GM10266 (cell line): ENCODE measurements around the gene KIF26B.

Experiments
- DNase-seq: peaks from one replicate; pipeline ENCODE4 v3.0.0; 2012; ENCODE audit errors: extremely low spot score
- TF ChIP-seq, protein P1 (sequence below): IDR thresholded peaks from 2 replicates; pipeline ENCODE4 v1.5.1; 2012; ENCODE audit warnings: mild to moderate bottlenecking, low read depth; ENCODE audit not compliant: control insufficient read depth, insufficient read depth; ENCODE audit errors: missing control alignments

KIF26B gene

DNA sequence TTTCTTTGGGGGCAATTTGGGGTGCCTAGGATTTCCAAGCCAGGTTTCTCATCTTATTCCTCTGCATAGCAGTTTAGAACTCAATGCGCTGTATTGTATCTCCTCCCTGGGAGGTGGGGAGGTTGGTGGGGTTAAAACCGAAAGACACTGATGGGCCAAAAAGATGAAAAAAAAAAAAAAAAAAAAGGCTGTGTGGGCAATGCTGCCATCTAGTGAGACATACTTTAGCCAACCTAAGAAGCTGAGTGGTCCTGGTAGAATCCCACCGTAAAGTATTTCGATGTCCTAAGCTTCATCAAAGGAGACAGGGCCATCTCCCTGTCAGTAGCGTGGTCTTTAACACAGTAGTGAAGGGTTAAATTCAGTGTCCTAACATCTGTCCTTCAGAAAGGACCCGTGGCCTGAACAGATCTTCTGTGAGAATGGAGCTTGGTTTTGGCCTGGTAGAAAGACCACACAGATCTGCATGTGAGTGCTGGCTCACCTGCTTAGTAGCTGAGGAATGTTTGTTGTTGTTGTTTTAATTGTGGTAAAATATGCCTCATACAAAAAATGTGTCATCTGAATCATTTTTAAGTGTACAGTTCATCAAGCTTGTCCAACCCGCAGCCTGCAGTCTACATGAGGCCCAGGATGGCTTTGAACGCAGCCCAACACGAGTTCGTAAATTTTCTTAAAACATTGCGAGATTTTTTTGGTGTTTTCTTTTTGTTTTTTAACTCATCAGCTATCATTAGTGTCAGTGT, 226.2 kb downstream of the KIF26B start:
- DNase-seq: no peak
- TF ChIP-seq, protein P1, sequence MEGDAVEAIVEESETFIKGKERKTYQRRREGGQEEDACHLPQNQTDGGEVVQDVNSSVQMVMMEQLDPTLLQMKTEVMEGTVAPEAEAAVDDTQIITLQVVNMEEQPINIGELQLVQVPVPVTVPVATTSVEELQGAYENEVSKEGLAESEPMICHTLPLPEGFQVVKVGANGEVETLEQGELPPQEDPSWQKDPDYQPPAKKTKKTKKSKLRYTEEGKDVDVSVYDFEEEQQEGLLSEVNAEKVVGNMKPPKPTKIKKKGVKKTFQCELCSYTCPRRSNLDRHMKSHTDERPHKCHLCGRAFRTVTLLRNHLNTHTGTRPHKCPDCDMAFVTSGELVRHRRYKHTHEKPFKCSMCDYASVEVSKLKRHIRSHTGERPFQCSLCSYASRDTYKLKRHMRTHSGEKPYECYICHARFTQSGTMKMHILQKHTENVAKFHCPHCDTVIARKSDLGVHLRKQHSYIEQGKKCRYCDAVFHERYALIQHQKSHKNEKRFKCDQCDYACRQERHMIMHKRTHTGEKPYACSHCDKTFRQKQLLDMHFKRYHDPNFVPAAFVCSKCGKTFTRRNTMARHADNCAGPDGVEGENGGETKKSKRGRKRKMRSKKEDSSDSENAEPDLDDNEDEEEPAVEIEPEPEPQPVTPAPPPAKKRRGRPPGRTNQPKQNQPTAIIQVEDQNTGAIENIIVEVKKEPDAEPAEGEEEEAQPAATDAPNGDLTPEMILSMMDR: no peak

DNA sequence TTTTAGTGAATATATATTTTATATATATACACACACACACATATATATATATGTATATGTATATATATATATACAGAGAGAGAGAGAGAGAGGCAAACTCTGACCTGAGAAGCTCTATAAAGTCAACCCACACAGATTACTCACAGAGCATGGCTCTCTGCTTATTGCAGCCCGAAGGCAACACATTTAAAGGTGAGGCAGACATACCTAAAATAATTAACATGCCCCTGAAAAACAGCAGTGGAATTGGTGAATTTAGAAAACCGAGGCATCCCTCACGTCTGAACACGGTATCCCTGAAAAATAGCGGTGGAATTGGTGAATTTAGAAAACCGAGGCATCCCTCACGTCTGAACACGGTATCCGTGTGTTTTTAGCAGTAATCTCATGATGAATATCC, 228.2 kb downstream of the KIF26B start:
- TF ChIP-seq, protein P1: no peak
- DNase-seq: no peak

DNA sequence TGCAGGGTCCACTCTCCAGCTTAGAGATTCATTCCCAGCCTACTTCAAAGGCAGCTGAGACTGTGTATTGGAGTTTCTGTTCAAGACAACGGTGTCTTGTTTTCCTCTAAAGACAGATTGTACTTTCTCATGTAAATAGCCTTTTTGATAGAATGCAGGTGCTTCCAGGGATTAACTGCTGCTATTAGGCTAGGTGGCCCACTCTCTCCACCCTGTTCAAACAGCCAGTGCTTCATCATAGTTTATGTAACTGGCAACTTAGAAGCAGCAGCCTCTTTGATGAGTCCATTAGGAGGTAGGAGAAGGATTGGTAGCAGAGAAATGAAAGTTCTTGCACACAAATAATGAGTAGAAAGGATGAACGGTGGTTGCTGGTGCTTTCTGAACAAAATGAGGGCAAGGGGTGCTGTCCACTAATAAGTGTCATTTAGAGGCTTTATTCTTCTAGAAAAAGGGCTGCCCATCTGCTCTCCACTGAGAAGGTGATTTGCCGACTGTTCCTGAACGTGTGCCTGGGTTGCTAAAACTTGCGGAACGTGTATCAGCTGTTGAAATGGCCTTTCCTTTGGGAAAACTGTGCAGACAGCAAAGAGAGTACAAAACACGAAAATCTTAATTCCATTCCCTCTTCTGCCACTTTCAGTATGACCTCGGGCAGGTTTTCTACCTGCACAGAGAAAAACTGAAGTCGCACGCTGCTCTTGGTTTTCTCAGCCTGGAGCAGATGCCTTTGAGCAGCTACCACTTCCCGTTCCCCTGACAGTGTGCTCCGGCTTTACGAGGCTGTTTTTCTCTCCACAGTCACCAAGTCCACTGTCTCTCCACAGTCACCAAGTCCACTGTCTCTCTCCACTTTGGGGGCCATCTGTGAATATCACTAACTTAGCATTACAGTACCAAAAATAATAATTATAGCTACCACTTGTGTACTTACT, 228.9 kb downstream of the KIF26B start:
- TF ChIP-seq, protein P1: no peak

DNA sequence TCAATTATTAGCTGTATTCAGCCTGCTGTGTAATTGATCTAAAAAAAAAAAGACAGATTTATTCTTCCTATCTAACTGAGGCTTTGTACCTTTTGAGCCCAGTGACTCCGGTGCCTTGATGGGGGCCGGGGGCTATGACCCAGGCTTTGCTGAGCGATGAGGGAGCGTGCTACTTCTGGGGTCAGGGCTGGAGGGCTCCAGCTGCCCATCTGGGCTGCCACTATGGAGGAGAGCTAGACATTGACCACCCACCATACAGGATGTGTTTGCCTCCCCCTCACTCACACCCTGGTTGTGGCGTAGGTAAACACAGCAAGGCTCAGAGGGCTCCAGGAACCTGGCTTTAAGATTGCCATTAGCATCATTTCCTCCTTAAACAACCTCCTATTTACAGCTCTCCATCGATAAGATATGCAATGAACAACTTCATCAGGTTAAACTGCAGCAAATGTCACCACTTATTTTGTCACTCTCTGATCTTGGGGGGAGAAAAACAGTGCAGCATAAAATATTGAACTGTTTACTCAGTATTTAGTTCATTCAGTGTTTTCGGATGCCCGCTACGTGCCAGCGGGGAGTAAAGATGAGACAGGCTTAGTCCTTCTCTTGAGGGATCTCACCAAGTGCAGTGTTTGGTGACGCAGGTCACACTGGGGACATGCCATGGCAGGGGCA, 231.6 kb downstream of the KIF26B start:
- TF ChIP-seq, protein P1: no peak
- no peak for DNase-seq

More for the DNA sequence above, 228.9 kb downstream of the KIF26B start:
- no peak for DNase-seq

DNA sequence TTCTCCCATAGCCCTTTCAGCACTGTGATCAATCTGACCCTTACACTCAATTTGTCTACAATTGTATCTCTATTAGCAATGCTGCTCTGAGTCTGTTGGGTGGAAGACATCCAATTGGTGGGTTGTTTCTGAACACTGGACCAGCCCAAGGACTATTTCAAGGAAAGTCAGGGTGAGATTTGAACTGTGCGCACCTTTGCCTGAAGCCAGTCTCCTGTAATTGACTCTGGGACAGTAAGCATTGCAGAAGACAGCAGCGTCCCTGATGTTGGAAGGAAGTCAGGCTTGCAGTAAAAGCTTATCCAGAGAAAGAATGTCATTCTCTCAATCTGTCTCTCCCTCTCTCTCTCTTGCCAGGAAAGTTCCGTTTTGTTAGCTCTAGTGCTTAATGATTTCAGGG, 233.9 kb downstream of the KIF26B start:
- no peak for DNase-seq
- TF ChIP-seq, protein P1: no peak

DNA sequence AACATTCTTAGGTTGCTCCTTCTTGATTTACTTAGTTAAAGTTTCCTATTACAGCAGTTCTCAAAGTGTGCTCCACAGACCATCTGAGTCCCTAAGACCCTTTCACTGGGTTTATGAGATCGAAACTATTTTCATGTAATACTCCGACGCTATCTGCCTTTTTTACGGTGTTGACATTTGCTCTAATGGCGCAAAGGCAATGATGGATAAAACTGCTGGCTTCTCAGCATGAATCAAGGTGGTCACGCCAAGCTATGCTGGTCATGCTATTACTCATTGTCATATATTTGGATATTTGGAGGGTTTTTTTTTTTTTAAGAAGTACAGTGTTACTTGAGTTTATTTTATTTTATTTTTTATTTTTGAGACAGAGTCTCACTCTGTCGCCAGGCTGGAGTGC, 235.1 kb downstream of the KIF26B start:
- TF ChIP-seq, protein P1: no peak
- no peak for DNase-seq
